DOHH2 (cell line): Measurements from ENCODE around the gene CD96.

Source experiments
- CTCF ChIP-seq: fragments of 200-600 bp; sonication (generic); IDR thresholded peaks from one replicate; pipeline ENCODE4 v1.5.1; 2014; ENCODE audit warnings: antibody characterized with exemption, mild to moderate bottlenecking, low read depth, low read length; ENCODE audit not compliant: poor library complexity, severe bottlenecking
- EZH2phosphoT487 ChIP-seq: fragments of 200-600 bp; sonication (generic); IDR thresholded peaks from 2 replicates; pipeline ENCODE4 v1.6.1; 2017; ENCODE audit warnings: borderline replicate concordance, mild to moderate bottlenecking, antibody characterized with exemption, low read length, moderate library complexity, mixed read lengths

- no peak for TF ChIP-seq CTCF
- no peak for TF ChIP-seq EZH2phosphoT487
Measured at GRCh38 chr3:111609700-111610099, 67.7 kb downstream of the CD96 start.
